GM13976 (cell line): Measurements from ENCODE around the gene TSHZ2.

Experiments used
- DNase-seq: peaks from one replicate; pipeline ENCODE4 v3.0.0; 2012; ENCODE audit warnings: low spot score
- in situ Hi-C: fragments of 300-500 bp; cut with MboI; formaldehyde crosslinking; loops from one replicate; pipeline ENCODE4 v1.12.0; 2022; ENCODE audit warnings: low sequenced_read_pairs, mixed read lengths, inconsistent platforms; ENCODE audit not compliant: unreplicated experiment
- TF ChIP-seq, protein P1 (sequence below): IDR thresholded peaks from 2 replicates; pipeline ENCODE4 v1.5.1; 2012; ENCODE audit warnings: borderline replicate concordance, mild to moderate bottlenecking; ENCODE audit not compliant: insufficient read depth; ENCODE audit errors: extremely low read depth, missing control alignments, control extremely low read depth

The TSHZ2 gene

GRCh38 chr20:53032046-53032445 lies 59.9 kb downstream of the TSHZ2 start:
- TF ChIP-seq, protein P1, sequence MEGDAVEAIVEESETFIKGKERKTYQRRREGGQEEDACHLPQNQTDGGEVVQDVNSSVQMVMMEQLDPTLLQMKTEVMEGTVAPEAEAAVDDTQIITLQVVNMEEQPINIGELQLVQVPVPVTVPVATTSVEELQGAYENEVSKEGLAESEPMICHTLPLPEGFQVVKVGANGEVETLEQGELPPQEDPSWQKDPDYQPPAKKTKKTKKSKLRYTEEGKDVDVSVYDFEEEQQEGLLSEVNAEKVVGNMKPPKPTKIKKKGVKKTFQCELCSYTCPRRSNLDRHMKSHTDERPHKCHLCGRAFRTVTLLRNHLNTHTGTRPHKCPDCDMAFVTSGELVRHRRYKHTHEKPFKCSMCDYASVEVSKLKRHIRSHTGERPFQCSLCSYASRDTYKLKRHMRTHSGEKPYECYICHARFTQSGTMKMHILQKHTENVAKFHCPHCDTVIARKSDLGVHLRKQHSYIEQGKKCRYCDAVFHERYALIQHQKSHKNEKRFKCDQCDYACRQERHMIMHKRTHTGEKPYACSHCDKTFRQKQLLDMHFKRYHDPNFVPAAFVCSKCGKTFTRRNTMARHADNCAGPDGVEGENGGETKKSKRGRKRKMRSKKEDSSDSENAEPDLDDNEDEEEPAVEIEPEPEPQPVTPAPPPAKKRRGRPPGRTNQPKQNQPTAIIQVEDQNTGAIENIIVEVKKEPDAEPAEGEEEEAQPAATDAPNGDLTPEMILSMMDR = no peak
- no peak for DNase-seq
- in situ Hi-C loops = no loop called here

- TF ChIP-seq, protein P1 = no peak
- DNase-seq = no peak
- in situ Hi-C loops = no loop called here
These were observed 60.3 kb downstream of the TSHZ2 start for GRCh38 chr20:53032478-53032932.

- TF ChIP-seq, protein P1 = no peak
These were observed 61.0 kb downstream of the TSHZ2 start for GRCh38 chr20:53033176-53033575.

DNA sequence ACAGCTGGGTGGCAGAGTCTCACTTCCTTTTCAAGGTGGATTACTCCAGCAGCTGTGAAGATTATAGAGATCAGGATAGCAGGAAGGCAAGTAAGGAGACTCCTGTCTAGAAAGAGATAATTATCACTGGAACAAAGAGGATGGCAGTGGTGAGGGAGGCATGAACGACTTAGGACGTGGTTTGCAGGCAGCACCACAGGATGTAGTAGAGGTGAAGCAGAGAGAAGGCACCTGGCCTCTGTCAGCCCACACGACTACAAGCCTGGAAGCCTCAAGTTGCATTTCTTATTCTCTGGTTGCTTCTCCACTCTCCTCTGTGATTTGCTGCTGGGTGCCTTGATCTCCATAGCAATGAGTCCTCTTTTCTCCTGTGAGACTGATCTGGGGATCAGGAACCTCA lies 62.7 kb downstream of the TSHZ2 start:
- no peak for DNase-seq
- in situ Hi-C loops = no loop called here
- TF ChIP-seq, protein P1 = no peak

More at GRCh38 chr20:53033176-53033575, 61.0 kb downstream of the TSHZ2 start:
- in situ Hi-C loops = no loop called here
- DNase-seq = no peak

DNA sequence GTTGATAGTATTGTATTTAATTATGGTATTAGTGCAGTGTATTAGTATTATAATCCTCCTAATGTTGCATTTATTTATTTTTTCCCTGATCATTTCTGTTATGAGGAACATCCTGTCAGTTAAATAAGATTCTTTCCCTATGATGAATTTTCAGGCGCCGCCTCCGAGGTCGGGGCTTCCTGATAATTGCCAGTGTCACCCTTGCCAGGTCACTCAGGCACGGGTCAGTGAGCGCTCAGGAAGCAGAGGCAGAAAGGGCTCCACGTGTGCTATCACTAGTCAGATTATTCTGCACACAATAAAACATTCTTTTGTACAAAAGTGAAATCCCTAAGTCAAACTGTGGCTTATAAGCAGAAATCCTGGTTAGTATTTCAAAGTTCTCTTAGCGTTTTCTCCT lies 64.8 kb downstream of the TSHZ2 start:
- in situ Hi-C loops = no loop called here
- no peak for DNase-seq
- TF ChIP-seq, protein P1 = no peak

GRCh38 chr20:53037621-53038020 lies 65.5 kb downstream of the TSHZ2 start:
- no peak for DNase-seq
- TF ChIP-seq, protein P1 = no peak
- in situ Hi-C loops = no loop called here

DNA sequence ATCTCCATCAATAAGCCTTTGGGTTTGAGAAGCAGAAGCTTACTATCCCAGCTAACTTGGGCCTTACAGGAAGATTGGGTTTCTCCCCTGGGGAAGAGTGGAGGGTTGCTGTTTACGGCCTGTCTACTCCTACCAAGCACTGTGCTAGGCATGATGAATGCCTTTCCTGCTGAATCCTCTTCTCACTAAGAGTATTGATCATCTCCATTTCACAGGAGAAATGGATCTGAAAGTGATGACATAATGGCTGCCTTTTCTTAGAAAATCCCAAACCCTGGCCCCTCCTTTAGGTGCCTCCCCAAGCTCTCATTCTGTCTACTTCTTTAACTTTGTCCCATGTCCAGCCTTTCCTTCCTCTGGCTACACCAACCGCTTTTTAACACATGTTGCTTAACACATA lies 66.1 kb downstream of the TSHZ2 start:
- TF ChIP-seq, protein P1 = no peak
- no peak for DNase-seq
- in situ Hi-C loops = no loop called here
